HG02981 (cell line): Measurements from ENCODE around the gene METTL18.

Experiments used
- ATAC-seq: cut with Tn5 transposase; IDR thresholded peaks from one replicate; pipeline ENCODE4 v1.9.1; 2021; ENCODE audit warnings: mild to moderate bottlenecking, moderate library complexity; ENCODE audit not compliant: unreplicated experiment

Gene METTL18

DNA sequence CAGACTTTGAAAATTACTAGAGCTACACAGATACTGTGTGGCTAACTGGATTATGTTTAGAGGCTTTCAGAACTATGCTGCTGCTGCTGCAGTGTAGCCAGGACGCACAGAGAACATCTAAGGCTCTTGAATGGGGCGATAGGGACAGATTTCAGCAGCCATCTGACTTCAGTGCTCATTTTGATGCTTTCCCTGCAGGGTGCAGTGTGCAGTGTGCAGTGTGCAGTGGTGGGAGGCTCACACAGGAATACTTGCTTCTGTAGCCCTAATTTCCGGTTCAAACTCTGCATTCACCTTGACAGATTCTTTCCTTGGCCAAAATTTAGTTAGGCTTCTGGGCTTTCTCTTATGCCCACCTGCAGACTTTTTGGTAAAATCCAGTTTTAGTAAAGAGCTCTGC is 7.7 kb downstream of the METTL18 start:
- ATAC-seq, result no peak

DNA sequence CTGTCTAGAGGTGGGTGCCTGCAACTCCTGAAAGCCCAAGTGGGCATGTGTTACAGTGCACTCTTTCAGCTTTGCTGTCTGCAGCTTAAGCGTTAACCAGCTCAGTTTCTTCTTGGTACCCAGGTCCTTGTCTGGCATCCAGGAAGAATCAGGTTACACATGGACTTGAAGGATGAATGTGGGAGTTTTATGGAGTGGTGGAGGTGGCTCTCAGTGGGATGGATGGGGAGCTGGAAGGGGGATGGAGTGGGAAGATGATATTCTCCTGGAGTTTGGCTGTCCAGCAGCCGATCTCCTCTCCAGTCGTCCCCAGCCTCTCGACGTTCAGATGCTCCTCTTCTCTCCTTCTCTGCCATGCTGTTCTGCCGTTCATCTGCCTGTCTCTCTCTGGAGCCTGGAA is 9.4 kb downstream of the METTL18 start:
- ATAC-seq, result no peak

GRCh38 chr1:169784102-169784501 is 10.6 kb downstream of the METTL18 start:
- ATAC-seq, result no peak

GRCh38 chr1:169782596-169782995 is 12.1 kb downstream of the METTL18 start:
- ATAC-seq, result no peak

GRCh38 chr1:169779970-169780369 is 14.7 kb downstream of the METTL18 start:
- ATAC-seq, result no peak

DNA sequence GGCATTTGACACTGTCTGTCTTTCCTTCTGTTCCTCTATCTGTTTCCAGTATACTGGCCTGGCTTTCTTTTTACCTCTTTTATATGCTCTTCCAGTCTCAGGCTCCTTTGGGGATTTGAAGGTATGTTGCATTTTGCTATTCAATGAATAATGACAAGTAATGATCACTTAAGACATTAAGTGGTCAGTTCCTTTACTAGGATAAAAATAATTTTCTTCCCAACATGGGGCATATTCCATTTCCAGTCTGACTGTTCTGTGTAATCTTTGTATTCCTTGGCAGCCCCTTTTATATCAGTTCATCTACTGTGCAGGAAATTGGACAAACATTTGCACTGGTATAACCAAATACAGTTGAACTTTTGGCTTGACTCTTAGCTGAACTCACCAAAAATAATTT is 15.6 kb downstream of the METTL18 start:
- no peak for ATAC-seq

GRCh38 chr1:169776440-169776839 is 18.3 kb downstream of the METTL18 start:
- ATAC-seq, result no peak

DNA sequence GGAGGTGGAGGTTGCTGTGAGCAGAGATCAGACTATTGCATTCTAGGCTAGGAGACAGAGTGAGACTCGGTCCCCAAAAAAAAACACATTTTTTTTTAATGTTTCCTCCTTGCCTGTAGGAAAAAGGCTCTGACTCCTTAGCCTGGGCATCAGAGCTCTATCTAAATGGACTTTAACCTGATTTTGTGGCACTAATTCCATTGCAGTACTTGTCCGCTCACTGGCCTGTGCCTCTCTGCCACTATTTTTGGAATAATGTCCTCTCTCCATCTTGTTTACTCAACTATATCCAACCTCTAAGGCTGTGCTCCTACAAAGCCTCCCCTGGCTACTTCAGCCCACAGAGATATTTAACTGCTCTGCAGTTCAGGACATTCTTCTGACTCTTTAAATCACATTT is 26.5 kb downstream of the METTL18 start:
- ATAC-seq, result no peak

- ATAC-seq, result no peak
Measured at GRCh38 chr1:169765580-169766331, 29.0 kb downstream of the METTL18 start.

GRCh38 chr1:169764919-169765318 is 29.8 kb downstream of the METTL18 start:
- no peak for ATAC-seq

GRCh38 chr1:169762699-169763098 is 32.0 kb downstream of the METTL18 start:
- no peak for ATAC-seq

DNA sequence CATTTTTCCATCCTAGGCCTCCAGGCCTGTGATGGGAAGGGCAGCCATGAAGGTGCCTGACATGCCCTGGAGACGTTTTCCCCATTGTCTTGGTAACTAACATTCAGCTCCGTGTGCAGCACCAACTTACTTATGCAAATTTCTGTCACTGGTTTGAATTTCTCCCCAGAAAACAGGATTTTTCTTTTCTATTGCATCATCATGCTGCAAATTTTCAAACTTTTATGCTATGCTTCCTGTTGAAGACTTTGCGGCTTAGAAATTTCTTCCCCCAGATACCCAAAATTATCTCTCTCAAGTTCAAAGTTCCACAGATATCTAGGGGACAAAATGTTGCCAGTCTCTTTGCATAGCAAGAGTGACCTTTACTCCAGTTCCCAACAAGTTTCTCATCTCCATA is 35.7 kb downstream of the METTL18 start:
- no peak for ATAC-seq

- no peak for ATAC-seq
Measured at GRCh38 chr1:169753549-169753948, 41.2 kb downstream of the METTL18 start.

- no peak for ATAC-seq
Measured at GRCh38 chr1:169750041-169750440, 44.7 kb downstream of the METTL18 start.

- ATAC-seq, result no peak
Measured at GRCh38 chr1:169746550-169746949, 48.2 kb downstream of the METTL18 start.

GRCh38 chr1:169745015-169745861 is 49.5 kb downstream of the METTL18 start:
- ATAC-seq, result no peak
